ENCODE results near the gene EDRF1.

The EDRF1 gene

DNA sequence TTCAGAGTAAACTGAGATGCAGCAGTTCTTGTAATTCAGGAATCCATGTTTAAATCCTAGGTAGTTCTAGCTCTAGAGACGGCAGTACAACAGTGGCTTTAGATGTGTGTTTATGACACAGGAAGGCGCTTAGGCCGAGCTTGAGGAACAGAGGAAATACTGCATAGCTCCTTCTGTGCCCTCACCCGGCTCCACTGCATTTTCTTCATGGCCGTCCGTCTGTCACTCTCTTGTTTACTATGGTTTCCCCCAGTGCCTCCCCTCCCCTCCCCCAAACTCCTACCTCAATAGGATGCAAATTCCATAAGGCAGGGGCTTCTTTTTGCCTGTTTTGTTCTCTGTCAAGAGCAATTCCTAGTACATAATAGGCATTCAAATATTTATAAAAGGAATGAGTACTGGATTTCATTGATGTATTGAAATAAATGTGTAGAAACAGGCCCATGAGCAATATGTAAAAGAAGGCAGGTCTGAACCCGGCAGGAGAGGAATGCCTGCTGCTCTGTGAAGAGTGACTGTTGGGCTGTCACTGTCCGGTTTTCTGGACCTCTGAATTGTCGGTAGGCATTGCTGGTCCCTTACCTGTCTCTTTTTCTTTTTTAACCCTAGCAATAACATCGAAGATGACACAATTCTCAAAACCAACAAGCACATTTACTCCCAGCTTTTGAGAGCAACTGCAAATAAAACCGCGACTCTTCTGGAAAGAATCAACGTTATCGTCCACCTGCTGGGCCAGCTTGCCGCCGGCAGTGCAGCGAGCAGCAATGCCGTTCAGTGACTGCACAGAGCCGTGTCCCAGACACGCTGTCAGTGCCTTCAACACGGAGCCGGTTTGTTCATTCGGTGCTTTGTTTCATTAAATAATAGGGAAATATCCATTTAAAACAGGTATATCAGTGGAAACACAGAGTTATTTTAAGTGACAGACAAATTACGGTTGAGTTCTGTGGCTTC lies 43.5 kb downstream of the EDRF1 start:
- Histone ChIP-seq H3K4me3 (ENCODE audit: low read length in 2 of 2) (no peak overlapping the region), H3K9ac (ENCODE audit: low read length in 2 of 2) (no peak overlapping the region), H3K9me3 (ENCODE audit: control insufficient read depth in 2 of 2, low read length in 2 of 2) (no peaks in the 10 kb centered on the region), H3K27me3 (ENCODE audit: control insufficient read depth in 1 of 2, insufficient read depth in 2 of 2, low read length in 2 of 2) (no peaks in the 10 kb centered on the region), H3K27ac (ENCODE audit: low read length) (no peak overlapping the region), H3K36me3 (ENCODE audit: control insufficient read depth in 2 of 2, insufficient read depth in 2 of 2, low read length in 2 of 2) (peaks cover 14 to 25% of the 10 kb centered on the region in 2 donors), H3K4me1 (ENCODE audit: control insufficient read depth, insufficient read depth, low read length) (no peaks in the 10 kb centered on the region)

DNA sequence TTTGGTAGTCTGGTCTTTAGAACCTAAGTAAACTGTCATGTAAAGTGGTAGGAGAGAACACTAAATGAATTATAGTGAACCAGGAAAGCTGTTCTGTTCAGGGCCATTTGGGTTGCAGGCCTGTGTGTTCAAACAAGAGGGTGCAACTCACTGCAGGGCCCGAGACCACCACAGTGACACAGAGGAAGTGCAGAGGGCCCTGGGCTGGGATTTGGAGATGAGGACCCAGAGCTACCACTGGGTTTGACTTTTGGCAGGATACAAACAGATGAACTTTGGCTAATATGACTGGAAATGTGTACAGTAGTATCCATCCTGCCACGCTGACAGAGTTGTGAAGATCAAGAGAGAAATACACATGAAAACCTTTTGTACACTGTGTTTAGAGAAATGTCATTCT lies 46.3 kb downstream of the EDRF1 start:
- no peak overlapping the region for H3K4me3 ChIP-seq (ENCODE audit: low read length in 2 of 2)
- H3K36me3 ChIP-seq (ENCODE audit: control insufficient read depth in 2 of 2, insufficient read depth in 2 of 2, low read length in 2 of 2): peaks cover 10 to 14% of the 10 kb centered on the region in 2 donors
- H3K4me1 ChIP-seq (ENCODE audit: control insufficient read depth, insufficient read depth, low read length): peaks cover 8% of the 10 kb centered on the region
- no peaks in the 10 kb centered on the region for H3K9me3 ChIP-seq (ENCODE audit: control insufficient read depth in 2 of 2, low read length in 2 of 2)
- H3K27ac ChIP-seq (ENCODE audit: low read length): no peak overlapping the region
- H3K9ac ChIP-seq (ENCODE audit: low read length in 2 of 2): no peak overlapping the region
- no peaks in the 10 kb centered on the region for H3K27me3 ChIP-seq (ENCODE audit: control insufficient read depth in 1 of 2, insufficient read depth in 2 of 2, low read length in 2 of 2)

GRCh38 chr10:125766511-125766910 lies 47.0 kb downstream of the EDRF1 start:
- Histone ChIP-seq H3K9ac (ENCODE audit: low read length in 2 of 2) (no peak overlapping the region), H3K27me3 (ENCODE audit: control insufficient read depth in 1 of 2, insufficient read depth in 2 of 2, low read length in 2 of 2) (no peaks in the 10 kb centered on the region), H3K4me1 (ENCODE audit: control insufficient read depth, insufficient read depth, low read length) (peaks cover 8% of the 10 kb centered on the region), H3K9me3 (ENCODE audit: control insufficient read depth in 2 of 2, low read length in 2 of 2) (no peaks in the 10 kb centered on the region), H3K27ac (ENCODE audit: low read length) (no peak overlapping the region), H3K4me3 (ENCODE audit: low read length in 2 of 2) (no peak overlapping the region), H3K36me3 (ENCODE audit: control insufficient read depth in 2 of 2, insufficient read depth in 2 of 2, low read length in 2 of 2) (peaks cover 9 to 14% of the 10 kb centered on the region in 2 donors)

DNA sequence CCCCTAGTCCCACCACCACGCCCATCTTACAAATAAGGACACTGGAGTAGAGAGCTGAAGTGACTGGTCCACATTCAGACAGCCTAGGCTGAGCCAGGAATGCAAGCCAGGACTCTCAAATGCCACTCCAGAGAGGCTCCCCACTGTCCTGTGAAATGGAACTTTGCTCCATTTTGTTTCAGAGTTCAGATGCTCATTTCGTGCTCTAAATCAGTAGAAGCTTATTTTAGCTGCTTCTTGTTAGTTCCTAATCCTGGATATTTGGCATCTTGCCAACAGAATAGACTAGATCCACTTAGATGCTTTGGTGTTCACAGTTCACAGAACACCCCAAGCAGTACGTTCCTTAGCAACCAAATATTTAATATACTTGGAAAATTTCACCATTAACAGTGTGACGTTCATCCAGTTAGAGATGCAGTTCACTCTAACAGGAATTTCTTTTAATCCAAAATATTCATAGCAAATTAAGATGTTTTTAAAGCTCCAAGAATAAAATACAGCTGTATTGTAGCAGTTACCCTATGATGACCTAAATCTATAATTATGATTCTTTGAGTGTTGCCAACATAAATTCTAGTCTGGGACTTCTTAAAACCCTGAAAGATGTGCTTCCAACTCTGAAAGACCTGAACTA lies 48.8 kb downstream of the EDRF1 start:
- H3K4me1 ChIP-seq (ENCODE audit: control insufficient read depth, insufficient read depth, low read length): peaks cover 8% of the 10 kb centered on the region
- H3K27ac ChIP-seq (ENCODE audit: low read length): peak overlapping the region; percentile 68
- peak overlapping the region in 1 of 2 donors; percentile 40 for H3K4me3 ChIP-seq (ENCODE audit: low read length in 2 of 2)
- peaks cover 8 to 11% of the 10 kb centered on the region in 2 donors for H3K36me3 ChIP-seq (ENCODE audit: control insufficient read depth in 2 of 2, insufficient read depth in 2 of 2, low read length in 2 of 2)
- no peaks in the 10 kb centered on the region for H3K9me3 ChIP-seq (ENCODE audit: control insufficient read depth in 2 of 2, low read length in 2 of 2)
- H3K27me3 ChIP-seq (ENCODE audit: control insufficient read depth in 1 of 2, insufficient read depth in 2 of 2, low read length in 2 of 2): no peaks in the 10 kb centered on the region
- H3K9ac ChIP-seq (ENCODE audit: low read length in 2 of 2): no peak overlapping the region

- H3K36me3 ChIP-seq (ENCODE audit: control insufficient read depth in 2 of 2, insufficient read depth in 2 of 2, low read length in 2 of 2): peaks cover 3 to 6% of the 10 kb centered on the region in 2 donors
- peak overlapping the region; percentile 68 for H3K27ac ChIP-seq (ENCODE audit: low read length)
- no peak overlapping the region for H3K4me3 ChIP-seq (ENCODE audit: low read length in 2 of 2)
These were observed 49.7 kb downstream of the EDRF1 start for GRCh38 chr10:125769175-125769574.

GRCh38 chr10:125770844-125771243 lies 51.3 kb downstream of the EDRF1 start:
- no peaks in the 10 kb centered on the region for H3K9me3 ChIP-seq (ENCODE audit: control insufficient read depth in 2 of 2, low read length in 2 of 2)
- H3K27me3 ChIP-seq (ENCODE audit: control insufficient read depth in 1 of 2, insufficient read depth in 2 of 2, low read length in 2 of 2): no peaks in the 10 kb centered on the region
- peaks cover 0 to 2% of the 10 kb centered on the region in 2 donors for H3K36me3 ChIP-seq (ENCODE audit: control insufficient read depth in 2 of 2, insufficient read depth in 2 of 2, low read length in 2 of 2)
- H3K4me1 ChIP-seq (ENCODE audit: control insufficient read depth, insufficient read depth, low read length): peaks cover 8% of the 10 kb centered on the region
- H3K4me3 ChIP-seq (ENCODE audit: low read length in 2 of 2): no peak overlapping the region
- no peak overlapping the region for H3K27ac ChIP-seq (ENCODE audit: low read length)
- no peak overlapping the region for H3K9ac ChIP-seq (ENCODE audit: low read length in 2 of 2)

More at GRCh38 chr10:125769175-125769574, 49.7 kb downstream of the EDRF1 start:
- no peaks in the 10 kb centered on the region for H3K9me3 ChIP-seq (ENCODE audit: control insufficient read depth in 2 of 2, low read length in 2 of 2)
- H3K4me1 ChIP-seq (ENCODE audit: control insufficient read depth, insufficient read depth, low read length): peaks cover 8% of the 10 kb centered on the region
- H3K27me3 ChIP-seq (ENCODE audit: control insufficient read depth in 1 of 2, insufficient read depth in 2 of 2, low read length in 2 of 2): no peaks in the 10 kb centered on the region
- H3K9ac ChIP-seq (ENCODE audit: low read length in 2 of 2): peak overlapping the region in 1 of 2 donors; percentile 36

- H3K9me3 ChIP-seq (ENCODE audit: control insufficient read depth in 2 of 2, low read length in 2 of 2): no peaks in the 10 kb centered on the region
- H3K9ac ChIP-seq (ENCODE audit: low read length in 2 of 2): no peak overlapping the region
- no peaks in the 10 kb centered on the region for H3K27me3 ChIP-seq (ENCODE audit: control insufficient read depth in 1 of 2, insufficient read depth in 2 of 2, low read length in 2 of 2)
- peaks cover 8% of the 10 kb centered on the region for H3K4me1 ChIP-seq (ENCODE audit: control insufficient read depth, insufficient read depth, low read length)
- no peaks in the 10 kb centered on the region for H3K36me3 ChIP-seq (ENCODE audit: control insufficient read depth in 2 of 2, insufficient read depth in 2 of 2, low read length in 2 of 2)
- no peak overlapping the region for H3K4me3 ChIP-seq (ENCODE audit: low read length in 2 of 2)
- H3K27ac ChIP-seq (ENCODE audit: low read length): no peak overlapping the region
These were observed 52.8 kb downstream of the EDRF1 start for GRCh38 chr10:125772112-125772863.

DNA sequence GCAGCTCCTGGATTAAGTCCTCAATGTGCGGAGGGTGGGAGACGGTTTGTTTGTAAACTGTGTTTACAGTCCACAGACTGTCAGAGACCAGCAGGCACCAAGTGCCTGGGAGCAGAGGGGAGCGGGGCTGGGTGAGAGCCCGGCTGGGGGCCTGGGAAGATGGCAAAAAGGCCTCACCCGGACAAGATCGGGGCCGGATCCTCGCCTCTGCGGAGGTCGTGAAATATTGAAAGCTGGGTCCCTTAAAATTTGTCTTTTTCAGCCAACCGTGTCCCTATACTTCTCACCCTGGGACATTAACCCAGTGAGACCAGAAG lies 53.3 kb downstream of the EDRF1 start:
- Histone ChIP-seq H3K9me3 (ENCODE audit: control insufficient read depth in 2 of 2, low read length in 2 of 2) (no peaks in the 10 kb centered on the region), H3K4me1 (ENCODE audit: control insufficient read depth, insufficient read depth, low read length) (peaks cover 8% of the 10 kb centered on the region), H3K27me3 (ENCODE audit: control insufficient read depth in 1 of 2, insufficient read depth in 2 of 2, low read length in 2 of 2) (no peaks in the 10 kb centered on the region), H3K27ac (ENCODE audit: low read length) (no peak overlapping the region), H3K9ac (ENCODE audit: low read length in 2 of 2) (no peak overlapping the region), H3K4me3 (ENCODE audit: low read length in 2 of 2) (no peak overlapping the region), H3K36me3 (ENCODE audit: control insufficient read depth in 2 of 2, insufficient read depth in 2 of 2, low read length in 2 of 2) (no peaks in the 10 kb centered on the region)

GRCh38 chr10:125773687-125774543 lies 54.4 kb downstream of the EDRF1 start:
- no peak overlapping the region for H3K4me3 ChIP-seq (ENCODE audit: low read length in 2 of 2)

More at GRCh38 chr10:125773687-125774543, 54.4 kb downstream of the EDRF1 start:
- H3K9ac ChIP-seq (ENCODE audit: low read length in 2 of 2): no peak overlapping the region
- H3K27ac ChIP-seq (ENCODE audit: low read length): no peak overlapping the region
- H3K4me1 ChIP-seq (ENCODE audit: control insufficient read depth, insufficient read depth, low read length): peaks cover 6% of the 10 kb centered on the region
- H3K27me3 ChIP-seq (ENCODE audit: control insufficient read depth in 1 of 2, insufficient read depth in 2 of 2, low read length in 2 of 2): no peaks in the 10 kb centered on the region
- H3K9me3 ChIP-seq (ENCODE audit: control insufficient read depth in 2 of 2, low read length in 2 of 2): no peaks in the 10 kb centered on the region
- no peaks in the 10 kb centered on the region for H3K36me3 ChIP-seq (ENCODE audit: control insufficient read depth in 2 of 2, insufficient read depth in 2 of 2, low read length in 2 of 2)
